GM12873 (cell line): ENCODE results near the gene ALB.

Experiments used
- TF ChIP-seq, protein P1 (sequence below): IDR thresholded peaks from 2 replicates; pipeline ENCODE4 v1.5.1; 2012; ENCODE audit warnings: low read depth, mild to moderate bottlenecking, moderate library complexity, low read length, control low read depth; ENCODE audit not compliant: insufficient read depth; ENCODE audit errors: missing control alignments

ALB gene

DNA sequence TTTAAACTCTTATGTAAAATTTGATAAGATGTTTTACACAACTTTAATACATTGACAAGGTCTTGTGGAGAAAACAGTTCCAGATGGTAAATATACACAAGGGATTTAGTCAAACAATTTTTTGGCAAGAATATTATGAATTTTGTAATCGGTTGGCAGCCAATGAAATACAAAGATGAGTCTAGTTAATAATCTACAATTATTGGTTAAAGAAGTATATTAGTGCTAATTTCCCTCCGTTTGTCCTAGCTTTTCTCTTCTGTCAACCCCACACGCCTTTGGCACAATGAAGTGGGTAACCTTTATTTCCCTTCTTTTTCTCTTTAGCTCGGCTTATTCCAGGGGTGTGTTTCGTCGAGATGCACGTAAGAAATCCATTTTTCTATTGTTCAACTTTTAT lies at the start of gene ALB:
TSS of gene ALB (plus strand) at position 246 of the 400 bp plus-strand sequence. CDS start at position 287, 41 bp downstream.
- TF ChIP-seq, protein P1, sequence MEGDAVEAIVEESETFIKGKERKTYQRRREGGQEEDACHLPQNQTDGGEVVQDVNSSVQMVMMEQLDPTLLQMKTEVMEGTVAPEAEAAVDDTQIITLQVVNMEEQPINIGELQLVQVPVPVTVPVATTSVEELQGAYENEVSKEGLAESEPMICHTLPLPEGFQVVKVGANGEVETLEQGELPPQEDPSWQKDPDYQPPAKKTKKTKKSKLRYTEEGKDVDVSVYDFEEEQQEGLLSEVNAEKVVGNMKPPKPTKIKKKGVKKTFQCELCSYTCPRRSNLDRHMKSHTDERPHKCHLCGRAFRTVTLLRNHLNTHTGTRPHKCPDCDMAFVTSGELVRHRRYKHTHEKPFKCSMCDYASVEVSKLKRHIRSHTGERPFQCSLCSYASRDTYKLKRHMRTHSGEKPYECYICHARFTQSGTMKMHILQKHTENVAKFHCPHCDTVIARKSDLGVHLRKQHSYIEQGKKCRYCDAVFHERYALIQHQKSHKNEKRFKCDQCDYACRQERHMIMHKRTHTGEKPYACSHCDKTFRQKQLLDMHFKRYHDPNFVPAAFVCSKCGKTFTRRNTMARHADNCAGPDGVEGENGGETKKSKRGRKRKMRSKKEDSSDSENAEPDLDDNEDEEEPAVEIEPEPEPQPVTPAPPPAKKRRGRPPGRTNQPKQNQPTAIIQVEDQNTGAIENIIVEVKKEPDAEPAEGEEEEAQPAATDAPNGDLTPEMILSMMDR, result no peak

DNA sequence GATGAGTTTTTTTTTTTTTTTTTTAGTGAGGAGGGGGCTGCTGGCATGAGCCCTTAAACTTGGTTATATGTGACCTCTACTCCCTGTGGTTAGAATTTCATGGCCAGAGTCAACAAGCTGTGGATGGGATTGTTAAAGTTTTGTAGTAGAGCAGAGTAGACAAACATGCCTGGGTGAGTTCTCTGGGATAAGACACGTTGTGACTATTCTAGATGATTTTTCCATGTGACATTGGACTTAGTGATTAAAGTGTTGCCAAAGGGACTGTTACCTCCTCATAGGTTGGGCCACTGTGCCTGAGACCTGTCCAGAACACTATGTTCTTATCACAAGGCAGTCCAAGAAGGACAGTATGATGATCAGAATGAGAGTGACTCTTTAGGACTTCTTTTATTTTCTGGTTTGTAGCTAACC lies 28.8 kb upstream of the ALB start:
- TF ChIP-seq, protein P1, result no peak

DNA sequence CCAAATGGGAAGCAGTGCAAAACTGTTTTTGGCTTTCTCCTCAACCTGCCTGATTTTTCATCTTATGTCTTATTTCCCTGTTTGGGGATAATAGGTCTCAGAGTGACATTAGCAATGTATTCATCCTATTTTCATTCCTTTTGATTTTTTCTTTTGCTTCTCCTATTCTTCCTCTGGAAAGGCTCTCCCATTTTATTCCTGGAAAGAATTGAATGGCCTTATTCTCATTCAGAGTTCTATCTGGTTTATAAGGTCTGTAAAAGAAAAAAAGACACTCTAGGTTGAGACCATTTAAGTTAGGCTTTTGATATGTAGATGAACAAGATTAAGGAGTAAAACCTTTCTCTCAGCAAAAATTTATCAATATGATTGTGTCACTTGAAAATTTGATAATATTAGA lies 27.8 kb upstream of the ALB start:
- TF ChIP-seq, protein P1, result no peak

DNA sequence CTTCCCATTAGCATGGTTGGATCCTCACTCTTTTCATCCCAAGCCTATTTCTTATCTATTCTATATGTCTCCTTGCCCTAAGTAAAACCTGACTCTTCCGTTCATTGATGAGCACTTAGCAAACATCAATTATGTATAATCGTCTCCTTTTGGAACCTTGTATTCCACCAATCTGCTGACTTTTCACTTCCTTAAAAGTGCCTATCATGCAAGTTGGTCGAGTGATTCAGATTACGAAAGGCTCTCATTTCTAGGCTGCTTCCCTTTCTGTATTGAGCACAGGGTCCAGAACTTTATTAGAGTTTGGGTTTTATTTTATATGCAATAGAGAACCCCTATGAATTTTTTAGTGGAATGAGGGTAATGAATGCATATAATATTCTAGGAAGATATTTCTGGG lies 27.1 kb upstream of the ALB start:
- TF ChIP-seq, protein P1, result no peak

DNA sequence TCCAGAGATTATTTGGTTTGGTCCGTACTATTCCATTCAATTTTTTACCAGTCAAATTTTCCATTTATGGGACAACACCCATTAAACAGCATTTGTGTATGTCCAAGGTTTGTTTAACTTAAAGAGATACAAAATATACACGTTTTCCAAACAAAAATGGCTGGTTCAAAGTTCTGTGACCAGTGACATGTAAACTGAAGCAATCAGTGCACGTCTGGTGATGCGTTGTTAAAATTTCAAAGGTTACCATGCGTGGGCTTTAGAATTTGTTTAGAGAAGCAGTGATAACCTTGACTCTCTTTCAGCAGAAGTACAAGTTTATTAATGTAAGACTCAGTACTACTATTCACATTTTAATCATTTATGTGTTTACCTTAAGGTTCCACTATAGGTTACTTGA lies 25.2 kb upstream of the ALB start:
- TF ChIP-seq, protein P1, result no peak

DNA sequence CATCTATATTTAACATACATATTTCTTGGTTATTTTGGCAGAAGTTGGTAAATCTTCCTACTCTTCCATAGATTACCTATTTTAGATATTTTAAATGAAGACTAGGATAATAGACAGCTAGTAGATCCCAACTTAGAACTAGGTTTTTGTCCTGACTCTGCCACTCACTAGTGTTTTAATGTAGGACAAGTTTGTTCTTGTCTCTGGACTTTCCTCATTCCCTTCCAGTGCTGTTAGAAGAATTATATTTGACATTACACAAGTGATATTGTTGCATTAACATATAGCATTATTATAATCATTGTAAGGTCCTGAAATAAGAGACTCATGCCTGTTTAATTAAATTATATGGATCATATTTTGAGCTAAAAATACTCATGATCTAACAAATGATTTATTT lies 24.1 kb upstream of the ALB start:
- TF ChIP-seq, protein P1, result no peak

DNA sequence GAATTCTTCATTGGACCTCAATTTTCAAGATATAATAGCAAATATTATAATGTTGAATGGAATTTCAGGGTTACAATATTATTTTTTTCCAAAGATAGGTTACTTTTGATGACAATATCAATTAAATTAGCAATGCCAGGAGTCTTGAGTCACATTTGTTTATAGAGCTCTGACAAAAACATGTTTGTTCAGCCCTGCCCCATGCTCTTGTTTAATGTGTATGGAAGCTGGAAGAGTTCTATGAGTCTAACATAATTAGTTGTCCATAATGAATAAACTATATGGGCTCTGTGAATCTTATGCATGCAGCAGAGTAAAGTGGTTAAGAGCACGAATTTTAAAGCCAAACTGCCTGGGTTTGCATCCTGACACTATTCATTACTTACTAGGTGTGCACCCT lies 22.9 kb upstream of the ALB start:
- TF ChIP-seq, protein P1, result no peak
